AML-193 (cell line): Measurements from ENCODE around the gene DBP.
"Not testable (repeated sequence)": the region's sequence is repeated elsewhere in the genome, so short reads cannot be mapped to it uniquely, and the experiment has no call there.

Experiments used
- DNase-seq, 2 experiments: peaks; one replicate each; lab custom pipeline; 2025; lab: John Stamatoyannopoulos, UW

Gene DBP

DNA sequence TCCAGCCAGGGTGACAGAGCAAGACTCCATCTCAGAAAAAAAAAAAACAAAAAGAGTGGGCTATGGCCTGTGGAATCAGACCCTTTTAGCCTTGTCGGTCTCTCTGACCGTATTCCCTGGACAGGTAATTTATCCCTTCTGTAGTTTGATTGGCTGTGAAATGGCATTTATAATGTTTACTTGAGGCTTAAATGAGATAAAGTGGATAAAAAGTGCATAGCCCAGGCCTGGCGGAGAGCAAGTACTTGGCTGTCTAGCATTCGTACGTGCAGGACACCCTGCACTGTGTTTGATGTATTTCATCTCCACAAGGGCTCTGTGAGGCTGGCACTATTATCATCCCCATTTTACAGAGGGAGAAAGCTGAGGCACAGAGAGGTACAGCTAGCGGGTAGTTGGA lies 28.6 kb upstream of the DBP start:
- DNase-seq: no peak

DNA sequence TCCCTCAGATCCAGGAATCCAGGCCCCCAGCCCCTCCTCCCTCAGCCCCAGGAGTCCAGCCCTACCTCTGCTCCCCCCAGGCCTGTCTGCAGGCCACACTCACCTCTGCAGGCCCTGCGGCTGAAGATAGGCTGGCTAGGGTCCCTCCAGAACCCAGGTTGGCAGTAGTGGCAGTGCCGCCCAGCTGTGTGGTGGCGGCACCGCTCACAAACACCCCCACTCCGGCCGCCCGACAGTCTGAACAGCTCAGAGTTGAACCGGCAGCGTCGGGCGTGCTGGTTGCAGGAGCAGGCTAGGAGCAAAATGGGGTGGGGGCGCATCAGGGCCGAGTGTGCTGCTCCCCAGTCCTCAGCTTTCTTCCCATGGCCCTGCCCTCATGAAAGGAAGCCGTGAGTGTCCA lies 27.3 kb upstream of the DBP start:
- no peak for DNase-seq

DNA sequence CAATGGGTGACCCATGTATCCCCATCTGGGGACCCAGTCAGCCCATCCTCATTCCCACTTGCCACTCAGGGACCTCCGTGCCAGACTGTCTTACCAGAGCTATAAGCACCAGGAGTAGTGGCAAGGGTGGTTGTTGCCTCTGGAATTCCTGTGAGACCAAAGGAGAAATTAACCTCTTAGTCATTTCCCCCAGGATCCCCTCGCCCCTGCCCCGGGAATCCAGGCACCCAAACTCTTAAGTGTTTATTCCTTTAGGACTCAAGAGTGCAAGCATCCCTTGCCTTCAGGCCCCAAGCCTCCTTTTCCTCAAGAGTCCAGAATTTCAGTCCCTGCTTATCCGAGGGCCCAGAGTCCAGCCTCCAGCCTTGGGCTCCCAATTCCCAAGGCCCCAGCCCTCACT lies 26.5 kb upstream of the DBP start:
- no peak for DNase-seq

DNA sequence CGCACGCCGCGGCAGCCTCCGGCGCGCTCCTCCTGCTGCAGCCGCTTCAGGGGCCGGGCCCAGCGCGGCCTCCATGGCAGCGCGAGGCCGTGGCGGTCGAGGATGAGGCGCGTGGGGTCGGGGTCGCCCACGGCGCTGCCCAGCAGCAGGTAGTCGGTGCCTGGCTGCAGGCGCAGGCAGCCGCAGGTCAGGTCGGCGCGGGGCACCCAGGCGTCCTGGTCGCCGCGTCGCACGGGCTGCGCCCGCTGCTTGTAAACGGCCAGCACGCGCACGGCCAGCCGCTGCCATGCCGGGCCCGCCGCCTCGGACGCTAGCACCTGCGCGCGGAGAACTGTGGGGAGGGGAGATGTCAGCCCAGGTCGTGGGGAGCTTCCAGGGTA lies 24.5 kb upstream of the DBP start:
- DNase-seq: no peak

DNA sequence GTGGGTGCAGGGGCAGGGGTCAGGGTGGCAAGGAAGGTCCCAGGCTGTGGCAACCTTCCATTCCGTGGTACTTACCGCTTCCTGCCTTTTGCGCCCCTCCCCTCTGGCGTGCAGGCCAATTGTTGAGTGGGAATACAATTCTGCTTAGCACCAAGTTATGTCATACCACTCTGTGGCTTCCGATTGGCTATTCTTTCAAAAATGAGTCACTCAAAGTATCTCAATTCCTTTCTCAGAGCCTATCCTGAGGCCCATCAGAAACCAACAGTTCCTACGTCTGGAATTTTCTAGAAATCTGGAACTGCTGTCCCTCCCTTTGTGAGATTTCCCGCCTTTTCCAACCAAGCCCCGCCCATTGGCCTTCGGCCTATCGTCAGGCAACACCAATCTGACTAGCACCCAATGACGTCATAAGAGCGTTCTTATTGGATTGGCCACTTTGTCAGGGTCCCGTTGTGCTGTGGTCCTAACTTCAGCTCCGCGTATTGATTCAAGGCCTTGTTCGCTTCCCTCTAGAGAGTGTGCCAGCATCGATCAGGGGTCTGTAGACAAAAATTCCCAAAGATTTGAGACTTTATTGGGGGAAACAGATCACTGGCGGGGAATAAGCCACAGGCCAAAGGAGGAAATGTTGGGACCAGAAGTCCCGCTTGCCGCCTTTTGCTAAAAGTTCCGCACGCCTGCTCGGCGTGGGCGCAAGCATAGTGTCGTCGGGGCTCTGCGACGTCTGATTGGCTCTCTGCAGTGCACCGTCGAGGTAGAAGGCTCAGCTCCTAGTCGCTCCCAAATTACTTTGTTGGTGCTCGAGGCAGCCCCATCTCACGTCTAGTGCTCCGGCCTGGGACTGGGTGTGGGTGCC lies 23.9 kb upstream of the DBP start:
- peak; percentile 77 to 85 for DNase-seq

DNA sequence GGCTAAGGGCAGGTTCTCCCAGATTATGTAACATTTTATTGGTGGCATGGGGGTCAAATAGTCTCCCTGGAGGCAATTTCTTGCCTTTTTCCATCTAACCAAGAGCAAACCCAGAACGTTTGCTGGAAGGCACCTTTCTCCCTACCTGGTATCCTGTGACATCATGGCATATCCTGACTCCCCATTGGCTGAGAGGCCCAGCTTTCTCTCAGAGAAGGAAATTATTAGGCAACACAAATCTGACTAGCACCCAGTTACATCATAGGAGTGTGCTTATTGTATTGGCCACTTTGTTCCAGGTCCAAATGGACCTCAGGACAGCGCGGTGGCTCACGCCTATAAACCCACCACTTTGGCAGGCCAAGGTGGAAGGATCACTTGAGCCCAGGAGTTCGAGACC lies 22.6 kb upstream of the DBP start:
- peak in 1 of 2 experiments; percentile 16 for DNase-seq

DNA sequence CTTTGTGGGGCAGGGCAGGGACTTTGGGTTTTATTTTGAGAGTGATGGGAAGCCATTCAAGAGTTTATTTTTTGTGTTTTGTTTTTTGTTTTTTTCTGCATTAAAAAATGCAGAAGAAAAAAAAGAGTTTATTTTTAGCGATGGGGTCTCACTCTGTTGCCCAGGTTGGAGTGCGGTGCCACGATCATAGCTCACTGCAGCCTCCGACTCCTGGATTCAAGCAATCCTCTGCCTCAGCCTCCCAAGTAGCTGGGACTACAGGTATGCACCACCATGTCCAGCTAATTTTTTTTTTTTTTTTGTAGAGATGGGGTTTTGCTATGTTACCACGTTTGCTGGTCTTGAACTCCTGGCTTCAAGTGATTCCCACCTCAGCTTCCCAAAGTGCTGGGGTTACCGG lies 21.3 kb upstream of the DBP start:
- no peak for DNase-seq

DNA sequence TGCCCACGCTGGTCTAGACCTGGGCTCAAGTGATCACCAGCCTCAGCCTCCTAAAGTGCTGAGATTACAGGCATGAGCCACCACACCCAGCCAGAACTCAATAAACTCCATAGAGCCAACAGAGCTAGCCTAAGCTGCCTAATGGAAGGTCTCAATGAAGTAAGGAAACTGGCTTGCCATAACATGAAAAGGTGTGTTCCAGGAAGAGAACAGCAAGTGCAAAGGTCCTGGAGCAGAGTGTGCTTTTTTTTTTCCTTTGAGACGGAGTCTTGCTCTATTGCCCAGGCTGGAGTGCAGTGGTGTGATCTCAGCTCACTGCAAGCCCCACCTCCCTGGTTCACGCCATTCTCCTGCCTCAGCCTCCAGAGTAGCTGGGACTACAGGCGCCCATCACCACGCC lies 20.6 kb upstream of the DBP start:
- not testable (repeated sequence) for DNase-seq

DNA sequence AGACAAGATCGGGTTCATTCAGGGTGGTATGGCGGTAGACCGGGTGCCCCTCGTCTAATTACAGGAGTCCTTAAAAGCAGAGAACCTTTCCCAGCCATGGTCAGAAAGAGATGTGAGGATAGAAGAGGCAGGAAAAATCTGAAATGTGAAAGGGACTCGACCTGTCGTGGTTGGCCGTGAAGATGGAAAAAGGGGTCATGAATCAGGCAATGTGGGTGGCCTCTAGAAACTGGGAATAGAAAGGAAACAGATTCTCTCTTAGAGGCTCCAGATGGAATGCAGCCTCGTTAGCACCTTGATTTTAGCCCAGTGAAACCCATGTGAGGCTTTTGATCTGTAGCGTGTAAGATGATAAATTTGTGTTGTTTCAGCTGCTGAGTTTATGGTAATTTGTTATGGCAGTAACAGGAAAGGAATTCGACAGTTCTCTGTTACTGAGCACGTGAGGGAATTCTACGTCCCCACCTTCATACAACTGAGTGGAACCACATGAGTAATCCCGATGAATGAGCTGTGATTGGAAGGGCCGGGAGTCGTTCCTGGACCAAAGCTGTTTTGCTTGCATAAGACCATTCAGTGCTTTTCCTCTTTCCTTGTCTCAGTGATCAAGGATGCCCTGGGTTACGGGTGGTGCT lies 19.8 kb upstream of the DBP start:
- no peak for DNase-seq

DNA sequence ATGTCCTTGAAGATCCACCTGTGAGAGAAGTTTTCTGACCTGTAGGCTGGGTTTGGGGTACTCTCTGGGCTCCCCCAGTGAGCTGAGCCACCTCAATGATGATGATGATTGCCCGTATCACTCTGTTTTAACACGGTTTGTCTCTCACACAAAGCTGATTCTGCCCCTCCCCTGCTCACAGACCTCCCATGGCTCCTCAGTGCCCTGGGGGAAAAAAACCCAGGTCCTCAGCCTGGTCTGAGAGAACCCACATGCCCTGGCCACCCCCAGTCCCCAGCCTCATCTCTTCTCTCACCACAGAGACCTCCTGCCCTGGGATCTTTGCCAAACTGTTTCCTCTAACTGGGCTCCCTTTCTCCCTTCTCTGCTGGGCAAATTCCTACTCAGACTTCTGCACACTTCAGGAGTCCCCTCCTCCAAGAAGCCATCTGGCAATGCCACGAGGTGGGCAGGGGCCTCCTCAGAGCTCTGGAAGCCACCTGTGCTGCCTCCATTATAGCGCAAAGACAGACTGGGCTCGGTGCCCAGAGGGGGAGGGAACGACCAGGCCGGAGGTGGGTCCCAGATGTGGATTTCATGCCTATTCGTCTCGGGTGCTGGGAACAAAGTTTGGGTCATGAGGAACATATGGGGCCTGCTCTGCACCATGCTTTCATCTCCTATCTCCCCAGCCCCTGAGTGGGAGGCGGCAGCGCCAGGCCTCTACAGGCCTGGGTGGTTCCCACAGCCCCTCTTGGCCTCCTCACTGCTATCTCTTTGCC lies 17.3 kb upstream of the DBP start:
- no peak for DNase-seq

DNA sequence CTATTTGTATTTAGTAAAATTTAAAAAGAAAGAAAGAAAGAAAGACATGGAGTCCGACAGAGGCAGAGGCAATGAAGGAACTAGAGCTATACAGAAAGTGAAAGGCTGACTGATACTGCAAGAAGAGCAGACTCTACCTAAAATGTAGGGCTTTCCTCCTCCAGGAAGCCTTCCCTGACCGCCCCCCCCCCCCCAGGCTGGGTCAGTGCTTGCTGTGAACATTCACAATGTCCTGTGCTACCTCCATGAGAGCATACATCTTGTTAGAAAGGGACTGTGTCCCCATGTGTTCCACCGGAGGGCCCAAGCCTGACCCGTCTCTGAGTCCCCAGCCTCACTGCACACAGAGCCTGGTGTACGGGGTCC lies 14.5 kb upstream of the DBP start:
- no peak for DNase-seq

DNA sequence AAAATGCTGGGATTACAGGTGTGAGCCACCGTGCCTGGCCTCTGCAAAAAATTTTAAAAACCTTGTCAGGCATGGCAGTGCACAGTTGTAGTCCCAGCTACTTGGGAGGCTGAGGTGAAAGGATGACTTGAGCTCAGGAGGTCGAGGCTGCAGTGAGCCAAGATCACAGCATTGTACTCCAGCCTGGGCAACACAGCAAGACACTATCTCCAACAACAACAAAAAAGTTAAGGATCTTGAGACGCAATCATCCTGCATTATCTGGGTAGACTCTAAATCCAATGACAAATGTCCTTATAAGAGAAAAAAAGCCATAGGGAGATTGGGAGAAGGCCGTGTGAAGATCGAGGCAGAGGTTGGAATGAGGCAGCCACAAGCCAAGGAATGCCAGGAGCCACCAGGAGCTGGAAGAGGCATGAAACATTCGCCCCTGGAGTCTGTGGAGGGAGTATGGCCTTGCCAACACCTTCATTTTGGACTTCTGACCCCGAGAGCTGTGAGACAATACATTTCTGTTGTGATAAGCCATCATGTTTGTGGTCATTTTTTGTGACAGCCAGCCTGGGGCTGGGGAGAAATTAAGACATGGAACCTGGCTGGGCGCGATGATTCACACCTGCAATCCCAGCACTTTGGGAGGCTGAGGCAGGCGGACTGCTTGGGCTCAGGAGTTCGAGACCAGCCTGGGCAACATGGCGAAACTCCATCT lies 13.9 kb upstream of the DBP start:
- no peak for DNase-seq

DNA sequence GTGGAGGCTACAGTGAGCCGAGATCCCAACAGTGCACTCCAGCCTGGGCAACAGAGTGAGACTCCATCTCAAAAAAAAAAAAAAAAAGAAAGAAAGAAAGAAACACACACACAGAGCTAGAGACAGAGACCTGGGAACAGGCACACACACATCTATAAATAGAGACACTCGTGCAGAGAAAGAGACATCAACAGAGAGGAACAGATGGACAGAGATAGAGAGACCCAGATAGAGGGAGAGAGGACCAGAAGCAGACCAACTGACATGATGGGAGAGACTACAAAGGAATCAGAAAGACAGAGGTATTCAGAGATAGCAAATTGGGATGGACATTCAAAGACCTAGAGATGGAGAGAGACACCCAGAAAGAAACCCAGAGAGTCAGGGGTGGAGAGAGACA lies 11.0 kb upstream of the DBP start:
- no peak for DNase-seq

DNA sequence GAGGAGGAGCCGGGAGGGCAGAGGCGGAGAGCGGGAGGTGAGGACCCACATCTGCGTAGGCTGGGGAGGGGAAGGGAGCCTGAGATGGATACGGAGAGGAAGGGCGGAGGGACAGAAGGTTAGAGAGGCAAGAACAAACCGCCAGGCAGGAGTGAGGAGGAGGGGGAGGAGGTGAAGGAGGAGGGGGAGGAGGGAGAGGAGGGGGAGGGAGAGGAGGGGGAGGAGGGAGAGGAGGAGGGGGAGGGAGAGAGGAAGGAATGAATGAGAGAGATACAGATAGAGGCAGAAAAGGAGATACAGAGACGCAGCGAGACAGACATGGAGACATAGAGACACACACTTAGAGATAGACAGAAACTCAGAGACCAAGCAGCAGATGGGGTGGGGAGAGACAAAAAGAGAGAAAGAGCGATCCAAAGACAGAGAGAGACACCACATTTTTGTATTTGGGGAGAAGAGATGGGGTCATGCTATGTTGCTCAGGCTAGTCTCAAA lies 9.6 kb upstream of the DBP start:
- DNase-seq: no peak

DNA sequence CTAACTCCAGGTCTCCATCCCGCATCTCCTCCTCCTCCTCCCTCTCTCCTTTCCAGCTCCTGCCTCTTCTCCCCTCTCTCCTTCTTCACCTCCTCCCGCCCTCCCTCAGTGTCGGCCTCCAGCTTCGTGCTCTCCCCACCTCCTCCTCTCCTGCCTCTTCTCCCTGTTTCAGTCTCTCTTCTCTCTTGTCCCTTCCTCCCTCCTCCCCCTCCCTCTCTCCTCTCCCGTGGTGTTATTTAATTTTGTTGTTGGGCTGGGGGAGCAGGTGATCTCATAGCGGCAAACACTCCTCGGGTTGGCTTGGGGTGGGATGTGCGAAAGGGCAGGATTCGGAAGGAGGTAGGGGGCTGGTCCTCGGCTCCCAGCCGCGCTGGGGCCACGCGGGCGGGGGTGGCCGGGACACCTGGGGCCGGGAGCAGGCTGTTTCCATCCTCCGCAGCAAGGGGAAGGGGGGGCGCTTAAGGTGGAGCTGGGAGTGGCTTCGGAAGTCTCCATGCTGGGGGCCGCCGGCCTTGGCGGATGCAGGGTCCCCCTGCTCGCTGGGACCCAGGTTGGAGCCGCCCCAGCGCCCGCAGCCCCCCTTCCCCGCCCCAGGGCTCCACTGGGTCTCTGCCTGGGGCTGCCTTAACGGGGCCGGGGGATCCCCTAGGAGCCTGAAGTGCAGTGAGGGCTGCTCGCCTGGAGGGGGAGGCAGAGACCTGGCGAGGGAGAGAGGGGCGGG lies 9.0 kb upstream of the DBP start, which contains the start of gene CA11:
TSS of gene CA11 (minus strand) at position 187 of the 721 bp plus-strand sequence. CDS start 555 bp downstream, outside the sequence.
- DNase-seq: peak; percentile 67 to 71

DNA sequence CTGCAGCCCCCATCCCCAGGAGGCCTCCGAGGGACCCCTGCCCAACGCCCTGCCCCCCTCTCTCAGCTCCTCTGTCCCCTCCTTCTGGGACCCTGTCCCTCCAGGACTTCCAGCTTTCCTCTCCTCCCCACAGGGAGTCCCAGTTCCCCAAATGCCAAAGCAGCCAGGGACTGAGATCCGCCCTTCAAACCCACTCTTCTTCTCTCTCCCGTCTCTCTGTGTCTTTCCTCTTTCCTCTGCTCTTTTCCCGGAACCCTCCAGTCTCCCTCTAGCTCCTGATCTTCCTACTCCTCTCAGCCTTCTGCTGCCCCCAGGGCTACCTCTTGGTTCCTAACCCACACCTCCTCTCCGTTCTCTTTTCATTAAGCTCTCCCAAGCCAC lies 8.4 kb upstream of the DBP start:
- no peak for DNase-seq

DNA sequence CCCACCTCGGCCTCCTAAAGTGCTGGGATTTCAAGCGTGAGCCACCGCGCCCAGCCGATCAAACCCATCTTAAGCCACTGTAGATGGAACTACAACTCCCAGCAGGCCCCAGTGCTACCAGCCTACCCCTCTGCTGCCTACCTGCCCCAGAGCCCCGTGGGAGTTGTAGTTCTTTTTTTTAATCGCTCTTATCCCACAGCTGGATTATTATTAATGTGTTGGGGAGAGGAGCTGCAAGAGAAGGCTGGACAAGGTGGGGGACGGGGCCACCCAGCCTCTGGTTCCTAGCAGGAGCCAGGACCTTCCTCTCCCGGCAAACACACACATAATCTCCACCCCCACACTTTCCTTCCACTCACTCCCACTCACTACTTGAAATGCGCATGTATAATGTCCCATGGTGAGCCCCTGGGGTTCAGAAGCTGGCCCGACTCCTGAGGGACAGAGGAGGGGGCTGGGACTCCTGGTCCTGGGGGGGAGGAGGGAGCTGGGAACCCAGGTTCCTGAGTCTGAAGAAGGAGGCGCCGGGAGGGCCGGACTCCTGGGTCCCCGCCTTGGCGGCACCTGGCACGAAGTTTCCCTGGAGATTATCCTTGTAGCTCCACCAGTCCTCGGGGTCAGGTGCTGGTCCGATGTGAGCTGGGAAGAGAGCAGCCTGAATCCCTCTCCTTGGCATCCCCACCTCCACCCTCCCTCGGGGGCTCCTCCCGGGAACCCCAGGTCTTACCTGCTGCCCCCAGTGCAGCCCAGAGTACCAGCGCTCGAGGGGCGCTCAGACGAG lies 7.8 kb upstream of the DBP start:
- DNase-seq: peak; percentile 65 to 72

DNA sequence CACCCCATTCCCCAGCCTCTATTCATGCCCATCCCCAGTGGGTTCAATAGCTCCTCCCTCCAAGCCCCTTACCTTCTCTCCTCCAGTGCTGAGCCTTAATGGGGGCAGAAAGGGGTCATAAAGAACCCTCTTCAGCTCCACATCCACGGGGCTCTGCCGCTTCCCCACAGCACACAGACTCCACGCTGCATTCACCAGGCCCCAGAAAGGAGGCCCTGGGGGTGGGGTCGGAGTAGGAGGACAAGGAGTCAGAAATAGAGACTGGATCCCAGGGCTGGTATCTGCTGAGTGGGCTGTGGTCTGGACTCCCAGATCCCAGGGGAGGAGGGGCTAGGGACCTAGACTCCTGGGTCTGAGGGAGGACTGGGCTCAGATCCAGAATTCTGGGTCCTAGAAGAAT lies 7.2 kb upstream of the DBP start:
- no peak for DNase-seq

DNA sequence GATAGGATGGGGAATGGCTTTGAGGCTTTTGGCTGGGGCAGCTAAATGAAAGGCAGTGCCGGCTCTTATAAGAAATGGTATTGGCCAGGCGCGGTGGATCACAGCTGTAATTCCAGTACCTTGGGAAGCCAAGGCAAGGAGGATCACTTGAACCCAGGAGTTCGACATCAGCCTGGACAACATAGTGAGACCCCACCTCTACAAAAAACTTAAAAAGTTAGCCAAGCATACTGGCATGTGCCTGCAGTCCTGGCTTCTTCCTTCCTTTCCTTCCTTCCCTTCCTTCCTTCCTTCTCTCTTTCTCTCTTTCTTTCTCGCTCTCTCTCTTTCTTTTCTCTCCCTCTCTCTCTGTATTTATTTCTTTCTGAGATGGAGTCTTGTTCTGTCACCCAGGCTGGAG lies 5.7 kb upstream of the DBP start:
- no peak for DNase-seq

DNA sequence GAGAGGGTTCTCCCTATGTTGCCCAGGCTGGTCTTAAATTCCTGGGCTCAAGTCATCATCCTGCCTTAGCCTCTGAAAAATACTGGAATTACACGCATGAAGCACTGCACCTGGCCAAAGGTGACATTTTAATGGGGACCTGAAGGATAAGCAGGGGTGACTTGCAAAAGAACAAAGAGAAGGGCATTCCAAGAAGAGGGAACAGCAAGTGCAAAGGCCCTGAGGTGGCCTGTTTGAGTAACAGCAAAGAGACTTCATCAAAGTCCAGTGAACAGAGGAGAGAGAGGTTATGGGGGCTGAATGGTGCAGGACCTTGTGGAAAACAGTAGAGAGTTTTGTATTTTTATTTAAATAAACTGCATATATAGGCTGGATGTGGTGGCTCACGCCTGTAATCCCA lies 4.7 kb upstream of the DBP start:
- DNase-seq: no peak
